Type B pancreatic cell (in vitro differentiated cells): Measurements from ENCODE around the gene SGPL1. TPM values are rescaled to one million over a fixed set of nuclear protein-coding genes. Genes with fewer than 3 reads are reported as not detected.

ENCODE experiments used
- DNase-seq: peaks from one replicate; pipeline ENCODE4 v3.0.0; 2021; ENCODE audit warnings: mixed read lengths; ENCODE audit not compliant: unreplicated experiment; ENCODE audit errors: extremely low spot score
- H3K27ac Mint-ChIP-seq: 2 replicates; pipeline ENCODE4 v1.8.0; 2021; ENCODE audit warnings: mild to moderate bottlenecking, mixed read lengths
- H3K27me3 Mint-ChIP-seq: 2 replicates; pipeline ENCODE4 v1.8.0; 2021; ENCODE audit warnings: mixed read lengths
- H3K36me3 Mint-ChIP-seq: 2 replicates; pipeline ENCODE4 v1.8.0; 2021; ENCODE audit warnings: mixed read lengths
- H3K4me1 Mint-ChIP-seq: one replicate; pipeline ENCODE4 v1.8.0; 2021; ENCODE audit warnings: mixed read lengths; ENCODE audit not compliant: unreplicated experiment
- H3K4me3 Mint-ChIP-seq: 2 replicates; pipeline ENCODE4 v1.8.0; 2021; ENCODE audit warnings: mild to moderate bottlenecking, mixed read lengths
- H3K9me3 Mint-ChIP-seq: 2 replicates; pipeline ENCODE4 v1.8.0; 2021; ENCODE audit warnings: mixed read lengths
- CTCF ChIP-seq: fragments of 200-600 bp; sonication (generic); conservative IDR thresholded peaks from 2 replicates; pipeline ENCODE4 v1.5.0; 2021; ENCODE audit warnings: antibody characterized with exemption, mild to moderate bottlenecking
- total RNA-seq: library from RNA; stranded (reverse); gene quantifications from 2 replicates; pipeline ENCODE4 v1.2.1, GENCODE V29; 2021; ENCODE audit warnings: low replicate concordance

The SGPL1 gene
- total RNA-seq, 1 donor from 2014 or later: 70.5 TPM

GRCh38 chr10:70914316-70914864, 98.6 kb downstream of the SGPL1 start:
- TF ChIP-seq CTCF: no peak
- Mint-ChIP-seq H3K27me3 (peaks cover 16% of the 10 kb centered on the region), H3K27ac (no peak overlapping the region), H3K36me3 (no peaks in the 10 kb centered on the region), H3K9me3 (no peaks in the 10 kb centered on the region), H3K4me3 (no peak overlapping the region), H3K4me1 (peaks cover 3% of the 10 kb centered on the region)
- no peak for DNase-seq

- DNase-seq: no peak
- Mint-ChIP-seq H3K9me3 (no peaks in the 10 kb centered on the region), H3K4me3 (no peak overlapping the region), H3K27me3 (peaks cover 16% of the 10 kb centered on the region), H3K27ac (no peak overlapping the region), H3K36me3 (no peaks in the 10 kb centered on the region), H3K4me1 (peaks cover 3% of the 10 kb centered on the region)
- TF ChIP-seq CTCF: no peak
Observed at GRCh38 chr10:70915206-70915605, 99.5 kb downstream of the SGPL1 start.

GRCh38 chr10:70915806-70916205, 100.1 kb downstream of the SGPL1 start:
- no peak overlapping the region for H3K4me3 Mint-ChIP-seq
- TF ChIP-seq CTCF: no peak

GRCh38 chr10:70916241-70916640, 100.5 kb downstream of the SGPL1 start:
- Mint-ChIP-seq H3K36me3 (no peaks in the 10 kb centered on the region), H3K27ac (no peak overlapping the region), H3K4me1 (peaks cover 3% of the 10 kb centered on the region), H3K27me3 (peaks cover 21% of the 10 kb centered on the region), H3K4me3 (no peak overlapping the region), H3K9me3 (no peaks in the 10 kb centered on the region)
- TF ChIP-seq CTCF: no peak
- DNase-seq: no peak

More at GRCh38 chr10:70915806-70916205, 100.1 kb downstream of the SGPL1 start:
- no peak for DNase-seq
- Mint-ChIP-seq H3K9me3 (no peaks in the 10 kb centered on the region), H3K27me3 (peaks cover 17% of the 10 kb centered on the region), H3K27ac (no peak overlapping the region), H3K36me3 (no peaks in the 10 kb centered on the region), H3K4me1 (peaks cover 3% of the 10 kb centered on the region)

GRCh38 chr10:70917226-70917625, 101.5 kb downstream of the SGPL1 start:
- Mint-ChIP-seq H3K27me3 (peaks cover 24% of the 10 kb centered on the region), H3K36me3 (no peaks in the 10 kb centered on the region), H3K9me3 (no peaks in the 10 kb centered on the region), H3K4me1 (peaks cover 3% of the 10 kb centered on the region), H3K27ac (no peak overlapping the region), H3K4me3 (no peak overlapping the region)
- no peak for TF ChIP-seq CTCF
- DNase-seq: no peak

- Mint-ChIP-seq H3K4me3 (no peak overlapping the region), H3K27ac (no peak overlapping the region), H3K36me3 (no peaks in the 10 kb centered on the region), H3K4me1 (peaks cover 3% of the 10 kb centered on the region), H3K9me3 (no peaks in the 10 kb centered on the region), H3K27me3 (peaks cover 24% of the 10 kb centered on the region)
- no peak for DNase-seq
- TF ChIP-seq CTCF: no peak
Observed at GRCh38 chr10:70917635-70918034, 101.9 kb downstream of the SGPL1 start.
